HG03378 (cell line): Measurements from ENCODE around the gene OCIAD1.
"Not testable (repeated sequence)": the region's sequence is repeated elsewhere in the genome, so short reads cannot be mapped to it uniquely, and the experiment has no call there.

Experiments
- ATAC-seq: cut with Tn5 transposase; IDR thresholded peaks from one replicate; pipeline ENCODE4 v1.9.1; 2021; ENCODE audit warnings: mild to moderate bottlenecking, moderate library complexity; ENCODE audit not compliant: unreplicated experiment

The OCIAD1 gene

GRCh38 chr4:48830706-48831531 is at the start of gene OCIAD1:
TSS of gene OCIAD1 (plus strand) at chr4:48831088. CDS start at chr4:48832625, 1,537 bp downstream.
- peak; percentile 99 for ATAC-seq

GRCh38 chr4:48781968-48782367 is 48.9 kb upstream of the OCIAD1 start:
- no peak for ATAC-seq

GRCh38 chr4:48785302-48785701 is 45.6 kb upstream of the OCIAD1 start:
- ATAC-seq: no peak

GRCh38 chr4:48786549-48786948 is 44.3 kb upstream of the OCIAD1 start:
- no peak for ATAC-seq

- no peak for ATAC-seq
These were observed 43.8 kb upstream of the OCIAD1 start for GRCh38 chr4:48787056-48787455.

GRCh38 chr4:48790561-48790960 is 40.3 kb upstream of the OCIAD1 start:
- no peak for ATAC-seq

GRCh38 chr4:48791313-48791712 is 39.6 kb upstream of the OCIAD1 start:
- no peak for ATAC-seq

GRCh38 chr4:48792348-48793006 is 38.4 kb upstream of the OCIAD1 start:
- ATAC-seq: no peak

GRCh38 chr4:48795108-48795507 is 35.8 kb upstream of the OCIAD1 start:
- no peak for ATAC-seq

- ATAC-seq: no peak
These were observed 34.5 kb upstream of the OCIAD1 start for GRCh38 chr4:48796191-48796926.

GRCh38 chr4:48796927-48797679 is 33.8 kb upstream of the OCIAD1 start:
- ATAC-seq: no peak

- no peak for ATAC-seq
These were observed 32.8 kb upstream of the OCIAD1 start for GRCh38 chr4:48798117-48798516.

- no peak for ATAC-seq
These were observed 31.7 kb upstream of the OCIAD1 start for GRCh38 chr4:48799157-48799556.

GRCh38 chr4:48800155-48800554 is 30.7 kb upstream of the OCIAD1 start:
- ATAC-seq: not testable (repeated sequence)

GRCh38 chr4:48801016-48801715 is 29.7 kb upstream of the OCIAD1 start:
- ATAC-seq: no peak

GRCh38 chr4:48804584-48805301 is 26.1 kb upstream of the OCIAD1 start:
- ATAC-seq: no peak

GRCh38 chr4:48812866-48813265 is 18.0 kb upstream of the OCIAD1 start:
- no peak for ATAC-seq

- ATAC-seq: no peak
These were observed 16.9 kb upstream of the OCIAD1 start for GRCh38 chr4:48813964-48814363.

- peak; percentile 57 for ATAC-seq
These were observed 15.4 kb upstream of the OCIAD1 start for GRCh38 chr4:48815483-48815882.

- ATAC-seq: not testable (repeated sequence)
These were observed 14.6 kb upstream of the OCIAD1 start for GRCh38 chr4:48816297-48816696.
